HCT116 (cell line): ENCODE measurements around the gene PCLO. TPM values are rescaled to one million over a fixed set of nuclear protein-coding genes. Genes with fewer than 3 reads are reported as not detected.

ENCODE experiments used
- ATAC-seq: fragments of 200-7000 bp; cut with Tn5 transposase; 2 replicates; pipeline ENCODE4 v1.9.1; 2020; ENCODE audit warnings: mild to moderate bottlenecking, moderate library complexity
- BruUV-seq: library from RNA; stranded (reverse); fragments of 400-500 nt; replicated peaks from 2 replicates; lab custom pipeline; 2021; lab: Mats Ljungman, UMichigan
- CTCF ChIA-PET: fragments of 300-600 bp; sonication (Branson Sonifier 250); formaldehyde crosslinking; loops from one replicate; lab custom pipeline; 2021; ENCODE audit warnings: antibody characterized with exemption; lab: Charles Lee
- POLR2A ChIA-PET: fragments of 300-600, 350-600 bp; sonication (Branson Sonifier 250); formaldehyde crosslinking; loops from one replicate; lab custom pipeline; 2021; ENCODE audit warnings: antibody characterized with exemption; lab: Charles Lee
- RAD21 ChIA-PET, 2 experiments: fragments of 300-600 bp; sonication (Branson Sonifier 250); formaldehyde crosslinking; loops; one replicate each; lab custom pipeline; 2023; ENCODE audit warnings: low total read pairs in 2 of 2; ENCODE audit not compliant: uncharacterized antibody in 2 of 2, unreplicated experiment in 2 of 2, low non-redundant PET in 1 of 2; lab: Charles Lee
- DNase-seq: peaks from one replicate; pipeline ENCODE4 v3.0.0-alpha.2; 2010; ENCODE audit warnings: low read depth, low spot score
- H2AFZ ChIP-seq: fragments of 200-600 bp; shearing (Covaris generic), sonication (generic); 2 replicates; pipeline ENCODE4 v1.6.1; 2017; ENCODE audit warnings: low read depth, mixed run types, mixed read lengths, antibody characterized with exemption, low read length; ENCODE audit not compliant: poor library complexity, severe bottlenecking
- H3K27ac ChIP-seq: 2 replicates; pipeline ENCODE4 v1.5.1; 2012; ENCODE audit warnings: low read depth, low read length
- H3K27me3 ChIP-seq: fragments of 200-600 bp; sonication (generic); 2 replicates; pipeline ENCODE4 v1.6.1; 2016; ENCODE audit warnings: mixed run types, low read length, mixed read lengths; ENCODE audit not compliant: insufficient read depth
- H3K36me3 ChIP-seq, 2 experiments: fragments of 200-500 bp in 1 of 2; fragments of 200-600 bp in 1 of 2; sonication (Bioruptor generic) in 1 of 2; sonication (generic) in 1 of 2; 2 replicates each; pipeline versions ENCODE4 v1.5.1 to v1.6.1; 2014 to 2016; ENCODE audit warnings: low read length in 2 of 2, inconsistent platforms in 1 of 2, mixed read lengths in 1 of 2, mixed run types in 1 of 2; ENCODE audit not compliant: insufficient read depth in 2 of 2, control insufficient read depth in 1 of 2
- H3K4me1 ChIP-seq, 2 experiments: fragments of 200-600 bp in 1 of 2; sonication (generic) in 1 of 2; 2 replicates each; pipeline versions ENCODE4 v1.5.1 to v1.6.1; 2012 to 2017; ENCODE audit warnings: low read length in 2 of 2, inconsistent platforms in 1 of 2, mild to moderate bottlenecking in 1 of 2, mixed read lengths in 1 of 2, mixed run types in 1 of 2, moderate library complexity in 1 of 2; ENCODE audit not compliant: insufficient read depth in 2 of 2, control insufficient read depth in 1 of 2
- H3K4me2 ChIP-seq: fragments of 200-600 bp; sonication (generic); 2 replicates; pipeline ENCODE4 v1.6.1; 2017; ENCODE audit warnings: mixed run types, low read length, mixed read lengths
- H3K4me3 ChIP-seq, 2 experiments: fragments of 200-600 bp in 1 of 2; sonication (generic) in 1 of 2; replicated peaks in 1 of 2; 2 replicates each; pipeline ENCODE4 v1.5.1; 2011 to 2016; ENCODE audit warnings: low read length in 2 of 2, control low read depth in 1 of 2, low read depth in 1 of 2, mild to moderate bottlenecking in 1 of 2, mixed read lengths in 1 of 2, mixed run types in 1 of 2
- H3K79me2 ChIP-seq: fragments of 200-600 bp; sonication (generic); 2 replicates; pipeline ENCODE4 v1.6.1; 2017; ENCODE audit warnings: mild to moderate bottlenecking, mixed run types, low read length, moderate library complexity, mixed read lengths; ENCODE audit not compliant: insufficient read depth
- H3K9ac ChIP-seq: fragments of 200-600 bp; sonication (generic); 2 replicates; pipeline ENCODE4 v1.6.1; 2016; ENCODE audit warnings: low read length, mixed read lengths
- H3K9me2 ChIP-seq: fragments of 200-600 bp; sonication (generic), shearing (Covaris generic); 2 replicates; pipeline ENCODE4 v1.6.1; 2017; ENCODE audit warnings: mixed run types, mild to moderate bottlenecking, moderate library complexity; ENCODE audit not compliant: insufficient read depth
- H3K9me3 ChIP-seq, 2 experiments: fragments of 200-500 bp in 1 of 2; fragments of 200-600 bp in 1 of 2; sonication (Bioruptor generic) in 1 of 2; sonication (generic) in 1 of 2; 2 replicates each; pipeline ENCODE4 v1.6.1; 2014 to 2017; ENCODE audit warnings: low read length in 2 of 2, mixed read lengths in 2 of 2, inconsistent platforms in 1 of 2, low read depth in 1 of 2, mild to moderate bottlenecking in 1 of 2, mixed run types in 1 of 2, moderate library complexity in 1 of 2; ENCODE audit not compliant: control insufficient read depth in 1 of 2, insufficient read depth in 1 of 2
- H4K20me1 ChIP-seq: fragments of 200-600 bp; sonication (generic), shearing (Covaris generic); 2 replicates; pipeline ENCODE4 v1.6.1; 2017; ENCODE audit warnings: mixed run types, mild to moderate bottlenecking, moderate library complexity; ENCODE audit not compliant: insufficient read depth
- CBX3 ChIP-seq: IDR thresholded peaks from 2 replicates; pipeline ENCODE4 v1.6.1; 2012; ENCODE audit warnings: low read depth
- CEBPB ChIP-seq: IDR thresholded peaks from 2 replicates; pipeline ENCODE4 v1.6.1; 2012; ENCODE audit warnings: low read depth
- POLR2A ChIP-seq: IDR thresholded peaks from 2 replicates; pipeline ENCODE4 v1.7.0; 2011; ENCODE audit warnings: borderline replicate concordance; ENCODE audit not compliant: insufficient read depth, insufficient read length; ENCODE audit errors: extremely low read depth
- SRF ChIP-seq: IDR thresholded peaks from 2 replicates; pipeline ENCODE4 v1.6.1; 2012; ENCODE audit warnings: low read depth
- ZNF274 ChIP-seq: fragments of 200-500 bp; sonication (Bioruptor generic); IDR thresholded peaks from 2 replicates; pipeline ENCODE4 v1.6.1; 2014; ENCODE audit warnings: mild to moderate bottlenecking, low read depth, low read length, inconsistent platforms
- intact Hi-C: fragments of 100-400 bp; cut with micrococcal nuclease; formaldehyde crosslinking; loops from 2 replicates; pipeline ENCODE4 v1.10.0; 2022
- total RNA-seq: library from RNA; stranded (reverse); gene quantifications from one replicate; pipeline ENCODE4 v1.2.1, GENCODE V29; 2021; ENCODE audit not compliant: unreplicated experiment
- TF ChIP-seq, protein P1 (sequence below): IDR thresholded peaks from 2 replicates; pipeline ENCODE4 v1.6.1; 2011; ENCODE audit warnings: mild to moderate bottlenecking, low read length, moderate library complexity; ENCODE audit not compliant: insufficient replicate concordance; ENCODE audit errors: extremely low read depth
- TF ChIP-seq, protein P2 (sequence below), 3 experiments: fragments of 200-600 bp in 1 of 3; sonication (generic) in 1 of 3; IDR thresholded peaks in 2 of 3; conservative IDR thresholded peaks in 1 of 3; 2 replicates each; pipeline ENCODE4 v1.5.1; 2012 to 2017; ENCODE audit warnings: low read depth in 2 of 3, low read length in 2 of 3, antibody characterized with exemption in 1 of 3, borderline replicate concordance in 1 of 3, control low read depth in 1 of 3, mild to moderate bottlenecking in 1 of 3, mixed read lengths in 1 of 3, mixed run types in 1 of 3, moderate library complexity in 1 of 3; ENCODE audit not compliant: insufficient read depth in 1 of 3

PCLO gene
- total RNA-seq, 1 experiment from 2014 or later: 2.4 TPM

DNA sequence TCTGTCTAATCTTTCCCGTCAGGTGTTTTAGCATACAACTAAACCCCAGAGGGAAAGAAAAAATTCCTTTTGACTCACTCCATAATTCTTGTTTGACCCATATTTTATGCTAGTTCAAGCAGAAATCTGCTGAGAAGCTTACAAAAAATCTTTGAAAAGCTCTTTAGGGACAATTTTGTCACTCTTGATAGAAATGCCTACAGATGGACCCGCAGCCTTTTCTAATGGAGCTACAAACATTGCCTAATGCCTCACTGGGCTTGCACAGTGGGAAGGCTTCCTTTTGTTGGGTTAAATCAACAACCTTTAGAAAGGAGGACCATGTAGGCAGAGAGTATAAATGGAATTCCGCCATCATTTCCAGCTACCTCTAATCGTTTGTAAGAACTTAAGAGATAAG lies 344.5 kb downstream of the PCLO start:
- Histone ChIP-seq H3K27ac (no peak overlapping the region), H3K9me2 (no peaks in the 10 kb centered on the region), H4K20me1 (no peaks in the 10 kb centered on the region), H3K4me3 (no peak overlapping the region), H3K79me2 (no peaks in the 10 kb centered on the region), H3K27me3 (no peaks in the 10 kb centered on the region), H3K4me2 (no peak overlapping the region), H2AFZ (no peak overlapping the region), H3K4me1 (no peaks in the 10 kb centered on the region), H3K9me3 (no peaks in the 10 kb centered on the region), H3K36me3 (no peaks in the 10 kb centered on the region)
- BruUV-seq: no TSS peak
- ATAC-seq (no peak), DNase-seq (no peak)
- ChIA-PET CTCF (no interaction called here), RAD21 (no interaction called here), POLR2A (no interaction called here)
- intact Hi-C loops: no loop called here
- TF ChIP-seq, protein P1, sequence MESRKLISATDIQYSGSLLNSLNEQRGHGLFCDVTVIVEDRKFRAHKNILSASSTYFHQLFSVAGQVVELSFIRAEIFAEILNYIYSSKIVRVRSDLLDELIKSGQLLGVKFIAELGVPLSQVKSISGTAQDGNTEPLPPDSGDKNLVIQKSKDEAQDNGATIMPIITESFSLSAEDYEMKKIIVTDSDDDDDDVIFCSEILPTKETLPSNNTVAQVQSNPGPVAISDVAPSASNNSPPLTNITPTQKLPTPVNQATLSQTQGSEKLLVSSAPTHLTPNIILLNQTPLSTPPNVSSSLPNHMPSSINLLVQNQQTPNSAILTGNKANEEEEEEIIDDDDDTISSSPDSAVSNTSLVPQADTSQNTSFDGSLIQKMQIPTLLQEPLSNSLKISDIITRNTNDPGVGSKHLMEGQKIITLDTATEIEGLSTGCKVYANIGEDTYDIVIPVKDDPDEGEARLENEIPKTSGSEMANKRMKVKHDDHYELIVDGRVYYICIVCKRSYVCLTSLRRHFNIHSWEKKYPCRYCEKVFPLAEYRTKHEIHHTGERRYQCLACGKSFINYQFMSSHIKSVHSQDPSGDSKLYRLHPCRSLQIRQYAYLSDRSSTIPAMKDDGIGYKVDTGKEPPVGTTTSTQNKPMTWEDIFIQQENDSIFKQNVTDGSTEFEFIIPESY: no peak
- TF ChIP-seq CEBPB (no peak), CBX3 (no peak), POLR2A (no peak), SRF (no peak), ZNF274 (no peak)
- TF ChIP-seq, protein P2, sequence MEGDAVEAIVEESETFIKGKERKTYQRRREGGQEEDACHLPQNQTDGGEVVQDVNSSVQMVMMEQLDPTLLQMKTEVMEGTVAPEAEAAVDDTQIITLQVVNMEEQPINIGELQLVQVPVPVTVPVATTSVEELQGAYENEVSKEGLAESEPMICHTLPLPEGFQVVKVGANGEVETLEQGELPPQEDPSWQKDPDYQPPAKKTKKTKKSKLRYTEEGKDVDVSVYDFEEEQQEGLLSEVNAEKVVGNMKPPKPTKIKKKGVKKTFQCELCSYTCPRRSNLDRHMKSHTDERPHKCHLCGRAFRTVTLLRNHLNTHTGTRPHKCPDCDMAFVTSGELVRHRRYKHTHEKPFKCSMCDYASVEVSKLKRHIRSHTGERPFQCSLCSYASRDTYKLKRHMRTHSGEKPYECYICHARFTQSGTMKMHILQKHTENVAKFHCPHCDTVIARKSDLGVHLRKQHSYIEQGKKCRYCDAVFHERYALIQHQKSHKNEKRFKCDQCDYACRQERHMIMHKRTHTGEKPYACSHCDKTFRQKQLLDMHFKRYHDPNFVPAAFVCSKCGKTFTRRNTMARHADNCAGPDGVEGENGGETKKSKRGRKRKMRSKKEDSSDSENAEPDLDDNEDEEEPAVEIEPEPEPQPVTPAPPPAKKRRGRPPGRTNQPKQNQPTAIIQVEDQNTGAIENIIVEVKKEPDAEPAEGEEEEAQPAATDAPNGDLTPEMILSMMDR (IDR thresholded peaks at IDR 0.05 in 2 of 3, conservative IDR thresholded peaks at IDR 0.05 in 1 of 3; ENCODE audit: borderline replicate concordance in 1 of 3, insufficient read depth in 1 of 3, low read depth in 2 of 3, low read length in 2 of 3): no peak
- TF ChIP-seq, all 23 proteins: peak for 0
- no peak overlapping the region for H3K9ac ChIP-seq
